Fibroblast of skin of back (primary cell): ENCODE measurements around the gene RABGGTB. TPM values are rescaled to one million over a fixed set of nuclear protein-coding genes. Genes with fewer than 3 reads are reported as not detected.
"Not testable (repeated sequence)": the region's sequence is repeated elsewhere in the genome, so short reads cannot be mapped to it uniquely, and the experiment has no call there.

Experiments
- DNase-seq: peaks from one replicate; pipeline ENCODE4 v3.0.0-alpha.2; 2013
- polyA plus RNA-seq, 2 experiments: library from polyadenylated mRNA; unstranded; fragments of 120-200 nt; gene quantifications; one replicate each; pipeline ENCODE4 v1.2.1, GENCODE V29; 2013; ENCODE audit not compliant: insufficient read length in 2 of 2

RABGGTB gene
- 78.0 TPM for polyA plus RNA-seq (2013, experiment 1 of 2; ENCODE audit: insufficient read length)
- 81.6 TPM for polyA plus RNA-seq (2013, experiment 2 of 2; ENCODE audit: insufficient read length)

GRCh38 chr1:75785983-75786853 is at the start of gene RABGGTB:
TSS of gene RABGGTB (plus strand) at chr1:75786256. CDS start at chr1:75786272, 16 bp downstream.
- DNase-seq: peak; percentile 94

GRCh38 chr1:75742047-75742625 is 43.9 kb upstream of the RABGGTB start:
- no peak for DNase-seq

- DNase-seq: no peak
These were observed 40.8 kb upstream of the RABGGTB start for GRCh38 chr1:75745276-75745675.

DNA sequence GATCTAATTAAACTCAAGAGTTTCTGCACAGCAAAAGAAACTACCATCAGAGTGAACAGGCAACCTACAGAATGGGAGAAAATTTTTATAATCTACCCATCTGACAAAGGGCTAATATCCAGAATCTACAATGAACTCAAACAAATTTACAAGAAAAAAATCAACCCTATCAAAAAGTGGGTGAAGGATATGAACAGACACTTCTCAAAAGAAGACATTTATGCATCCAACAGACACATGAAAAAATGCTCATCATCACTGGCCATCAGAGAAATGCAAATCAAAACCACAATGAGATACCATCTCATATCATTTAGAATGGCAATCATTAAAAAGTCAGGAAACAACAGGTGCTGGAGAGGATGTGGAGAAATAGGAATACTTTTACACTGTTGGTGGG is 28.8 kb upstream of the RABGGTB start:
- not testable (repeated sequence) for DNase-seq

DNA sequence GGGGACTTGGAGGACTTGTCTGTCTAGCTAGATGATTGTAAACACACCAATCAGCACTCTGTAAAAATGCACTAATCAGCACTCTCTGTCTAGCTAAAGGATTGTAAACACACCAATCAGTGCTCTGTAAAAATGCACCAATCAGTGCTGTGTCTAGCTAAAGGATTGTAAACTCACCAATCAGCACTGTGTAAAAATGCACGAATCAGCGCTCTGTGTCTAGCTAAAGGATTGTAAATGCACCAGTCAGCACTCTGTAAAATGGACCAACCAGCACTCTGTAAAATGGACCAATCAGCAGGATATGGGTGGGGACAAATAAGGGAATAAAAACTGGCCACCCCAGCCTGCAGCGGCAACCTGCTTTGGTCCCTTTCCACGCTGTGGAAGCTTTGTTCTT is 27.5 kb upstream of the RABGGTB start:
- not testable (repeated sequence) for DNase-seq

- DNase-seq: no peak
These were observed 21.9 kb upstream of the RABGGTB start for GRCh38 chr1:75764057-75764655.

DNA sequence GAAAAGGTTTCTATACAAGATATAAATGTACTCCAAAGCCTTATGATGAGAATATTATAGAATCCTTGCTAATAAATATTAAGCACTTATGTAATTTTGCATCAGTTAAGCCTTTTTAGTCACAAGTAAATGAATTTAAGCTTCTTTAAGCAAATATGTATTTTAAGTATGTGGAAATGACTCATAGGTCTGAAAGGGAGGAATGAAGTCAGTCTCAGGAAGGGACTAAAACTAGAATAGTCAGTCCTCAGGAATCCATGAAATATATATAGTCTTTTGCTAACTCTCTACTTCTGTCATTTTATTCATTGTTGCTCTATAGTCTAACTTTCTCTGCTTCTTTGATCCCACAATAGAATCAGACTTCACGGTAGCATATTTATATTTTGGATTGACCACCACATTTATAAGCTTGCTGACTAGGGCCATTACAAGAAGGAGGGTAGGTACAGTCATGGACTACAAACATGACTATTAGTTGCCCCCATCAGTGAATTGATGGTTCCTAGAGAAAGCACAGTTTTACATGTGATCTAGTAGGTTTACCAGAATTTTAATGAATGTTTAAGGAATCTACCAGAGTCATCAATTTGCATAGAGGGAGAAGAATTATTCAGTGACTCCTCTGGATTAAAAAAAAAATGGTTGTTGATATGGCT is 20.2 kb upstream of the RABGGTB start:
- peak; percentile 94 for DNase-seq

DNA sequence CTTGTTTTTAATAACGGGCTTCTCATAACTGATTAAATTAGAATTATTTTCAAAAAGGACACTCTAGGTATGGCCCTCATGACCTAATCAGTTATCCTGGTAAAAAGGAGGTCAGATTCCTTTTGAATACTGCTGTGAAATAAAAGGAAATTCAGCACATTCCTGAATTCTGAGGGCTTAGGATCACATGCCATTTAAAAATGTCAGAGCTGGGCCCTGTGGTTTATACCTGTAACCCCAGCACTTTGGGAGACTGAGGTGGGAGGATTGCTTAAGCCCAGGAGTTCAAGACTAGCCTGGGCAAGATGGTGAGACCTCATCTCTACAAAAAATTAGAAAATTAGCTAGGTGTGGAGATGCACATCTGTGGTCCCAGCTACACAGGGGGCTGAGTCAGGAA is 18.0 kb upstream of the RABGGTB start:
- DNase-seq: peak; percentile 51

DNA sequence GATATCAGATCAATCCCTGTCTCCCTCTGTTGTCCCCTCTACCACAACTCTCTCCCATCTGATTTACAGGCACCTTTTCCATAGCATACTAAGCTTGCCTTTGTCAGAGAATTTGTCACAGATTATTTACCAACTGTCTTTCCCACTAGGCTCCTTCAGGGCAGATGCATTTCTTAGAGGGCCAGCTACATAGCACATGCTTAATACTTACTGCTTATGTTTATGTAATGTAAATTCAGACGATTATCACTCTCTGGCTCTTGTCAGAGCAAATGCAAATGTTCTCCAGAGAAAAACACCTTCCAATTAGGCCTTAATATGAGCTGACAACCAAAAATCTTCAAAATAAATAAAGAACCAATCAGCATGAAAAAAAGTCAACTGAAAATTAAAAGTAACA is 15.3 kb upstream of the RABGGTB start:
- no peak for DNase-seq

DNA sequence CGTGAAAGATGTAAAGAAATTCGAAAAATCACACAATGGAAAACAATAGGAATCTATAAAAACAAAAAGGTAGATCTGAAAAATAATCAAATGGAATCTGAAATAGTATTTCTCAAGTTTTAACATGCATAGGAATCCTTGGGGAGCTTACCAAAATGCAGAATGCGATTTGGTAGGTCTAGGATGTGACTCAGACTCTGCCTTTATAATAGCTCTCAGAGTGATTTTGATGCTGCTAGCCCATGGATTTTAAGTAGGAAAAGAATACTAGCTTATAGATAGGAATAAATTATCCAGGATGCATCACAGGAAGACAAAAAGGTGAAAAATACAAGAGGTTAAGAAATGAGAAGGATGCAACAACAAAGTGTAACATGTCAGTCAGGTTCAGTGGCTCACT is 14.1 kb upstream of the RABGGTB start:
- DNase-seq: no peak

GRCh38 chr1:75777812-75778211 is 8.2 kb upstream of the RABGGTB start:
- DNase-seq: not testable (repeated sequence)

DNA sequence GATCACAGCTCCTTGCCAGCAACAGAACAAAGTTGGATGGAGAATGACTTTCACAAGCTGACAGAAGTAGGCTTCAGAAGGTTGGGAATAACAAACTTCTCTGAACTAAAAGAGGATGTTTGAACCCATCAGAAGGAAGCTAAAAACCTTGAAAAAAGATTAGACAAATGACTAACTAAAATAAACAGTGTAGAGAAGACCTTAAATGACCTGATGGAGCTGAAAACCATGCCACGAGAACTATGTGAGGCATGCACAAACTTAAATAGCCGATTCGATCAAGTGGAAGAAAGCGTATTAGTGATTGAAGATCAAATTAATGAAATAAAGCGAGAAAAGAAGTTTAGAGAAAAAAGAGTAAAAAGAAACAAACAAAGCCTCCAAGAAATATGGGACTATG is 7.4 kb upstream of the RABGGTB start:
- not testable (repeated sequence) for DNase-seq

DNA sequence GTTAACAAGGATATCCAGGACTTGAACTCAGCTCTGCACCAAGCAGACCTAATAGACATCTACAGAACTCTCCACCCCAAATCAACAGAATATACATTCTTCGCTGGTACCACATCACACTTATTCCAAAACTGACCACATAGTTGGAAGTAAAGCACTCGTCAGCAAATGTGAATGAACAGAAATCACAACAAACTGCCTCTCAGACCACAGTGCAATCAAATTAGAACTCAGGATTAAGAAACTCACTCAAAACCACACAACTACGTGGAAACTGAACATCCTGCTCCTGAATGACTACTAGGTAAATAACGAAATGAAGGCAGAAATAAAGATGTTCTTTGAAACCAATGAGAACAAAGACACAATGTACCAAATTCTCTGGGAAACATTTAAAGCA is 5.9 kb upstream of the RABGGTB start:
- DNase-seq: not testable (repeated sequence)

GRCh38 chr1:75783920-75784319 is 2.1 kb upstream of the RABGGTB start:
- DNase-seq: not testable (repeated sequence)

GRCh38 chr1:75785320-75785982 is 605 bp upstream of the RABGGTB start:
- DNase-seq: no peak

DNA sequence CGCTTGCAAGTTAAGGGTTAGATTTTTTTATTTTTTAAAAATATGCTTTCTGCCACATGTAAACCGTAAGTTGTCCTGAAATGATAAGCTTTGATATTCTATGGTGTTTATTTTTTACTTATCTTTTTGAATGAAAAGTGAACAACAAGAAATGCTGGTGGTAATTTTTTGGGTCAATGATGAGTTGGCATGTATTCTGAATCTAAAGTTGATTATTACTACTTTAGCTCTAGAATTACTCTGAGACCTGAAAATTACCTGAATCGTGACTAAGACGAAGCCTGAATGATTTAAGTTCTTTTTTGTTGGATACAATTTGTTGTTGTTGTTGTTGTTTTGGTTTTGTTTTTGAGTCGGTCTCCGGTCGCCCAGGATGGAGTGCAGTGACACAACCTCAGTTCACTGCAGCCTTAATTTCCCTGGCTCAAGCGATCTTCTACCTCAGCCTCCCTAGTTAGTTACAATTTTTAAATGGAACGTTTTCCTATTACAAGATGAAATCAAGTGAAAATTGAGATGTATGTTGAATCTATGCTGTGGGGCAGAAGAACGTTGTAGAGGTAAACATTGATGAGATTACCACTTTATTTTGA is 941 bp downstream of the RABGGTB start:
- DNase-seq: no peak

DNA sequence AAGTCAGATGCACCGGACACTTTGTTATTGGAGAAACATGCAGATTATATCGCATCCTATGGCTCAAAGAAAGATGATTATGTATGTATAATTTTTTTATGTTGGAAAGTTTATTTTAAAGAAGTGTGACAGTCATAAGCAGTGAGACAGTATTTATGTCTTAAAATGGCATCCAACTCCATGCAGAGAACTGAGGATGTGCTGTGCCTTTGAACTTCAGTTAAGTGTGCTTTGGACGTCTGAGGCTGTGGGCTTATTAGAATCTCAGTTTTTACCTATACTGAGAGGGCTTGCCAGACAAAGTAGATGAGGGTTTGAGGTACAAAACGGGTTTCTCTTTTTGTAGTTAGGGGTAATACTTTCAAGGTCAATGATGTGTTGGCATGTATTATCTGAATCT is 1.5 kb downstream of the RABGGTB start:
- no peak for DNase-seq

- no peak for DNase-seq
These were observed 3.9 kb downstream of the RABGGTB start for GRCh38 chr1:75789988-75790387.

GRCh38 chr1:75791022-75791421 is 5.0 kb downstream of the RABGGTB start:
- DNase-seq: no peak

DNA sequence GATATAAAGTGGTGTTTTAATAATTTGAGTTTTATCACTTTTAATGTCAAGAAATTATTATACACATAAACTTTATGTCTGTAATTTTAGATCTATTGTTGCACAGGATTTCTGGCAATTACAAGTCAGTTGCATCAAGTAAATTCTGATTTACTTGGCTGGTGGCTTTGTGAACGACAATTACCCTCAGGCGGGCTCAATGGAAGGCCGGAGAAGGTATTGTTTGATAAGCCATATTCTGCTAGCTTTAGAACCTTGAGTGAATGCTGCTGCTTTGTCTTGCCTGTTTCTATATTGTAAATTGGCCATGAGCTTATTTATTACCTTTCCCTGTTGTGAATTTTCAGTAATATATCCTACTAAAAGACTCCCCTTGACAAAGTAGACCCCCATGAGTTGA is 6.0 kb downstream of the RABGGTB start:
- no peak for DNase-seq

- no peak for DNase-seq
These were observed 8.3 kb downstream of the RABGGTB start for GRCh38 chr1:75794382-75794781.

GRCh38 chr1:75795703-75796193 is 9.7 kb downstream of the RABGGTB start:
- no peak for DNase-seq
